ENCODE measurements around the gene TRAPPC5. TPM values are rescaled to one million over a fixed set of nuclear protein-coding genes. Genes with fewer than 3 reads are reported as not detected.

The TRAPPC5 gene
- total RNA-seq, 1 donor from 2014 or later, result 93.7 TPM

GRCh38 chr19:7732045-7732444, 51.4 kb downstream of the TRAPPC5 start, which contains the start of gene CLEC4G:
CLEC4G (minus strand) TSS chr19:7732110; CDS start chr19:7732102, 8 bp downstream.
- H3K9me3 Mint-ChIP-seq, result no peaks in the 10 kb centered on the region
- TF ChIP-seq, protein P1, sequence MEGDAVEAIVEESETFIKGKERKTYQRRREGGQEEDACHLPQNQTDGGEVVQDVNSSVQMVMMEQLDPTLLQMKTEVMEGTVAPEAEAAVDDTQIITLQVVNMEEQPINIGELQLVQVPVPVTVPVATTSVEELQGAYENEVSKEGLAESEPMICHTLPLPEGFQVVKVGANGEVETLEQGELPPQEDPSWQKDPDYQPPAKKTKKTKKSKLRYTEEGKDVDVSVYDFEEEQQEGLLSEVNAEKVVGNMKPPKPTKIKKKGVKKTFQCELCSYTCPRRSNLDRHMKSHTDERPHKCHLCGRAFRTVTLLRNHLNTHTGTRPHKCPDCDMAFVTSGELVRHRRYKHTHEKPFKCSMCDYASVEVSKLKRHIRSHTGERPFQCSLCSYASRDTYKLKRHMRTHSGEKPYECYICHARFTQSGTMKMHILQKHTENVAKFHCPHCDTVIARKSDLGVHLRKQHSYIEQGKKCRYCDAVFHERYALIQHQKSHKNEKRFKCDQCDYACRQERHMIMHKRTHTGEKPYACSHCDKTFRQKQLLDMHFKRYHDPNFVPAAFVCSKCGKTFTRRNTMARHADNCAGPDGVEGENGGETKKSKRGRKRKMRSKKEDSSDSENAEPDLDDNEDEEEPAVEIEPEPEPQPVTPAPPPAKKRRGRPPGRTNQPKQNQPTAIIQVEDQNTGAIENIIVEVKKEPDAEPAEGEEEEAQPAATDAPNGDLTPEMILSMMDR (IDR thresholded peaks at IDR 0.05; ENCODE audit: unreplicated experiment), result no peak
- H3K27ac Mint-ChIP-seq, result no peak within 1 kb of the TSS
- DNase-seq (ENCODE audit: low spot score in 2 of 2, unreplicated experiment in 2 of 2), result no peak
- H3K4me3 Mint-ChIP-seq, result no peak within 1 kb of the TSS
- peaks cover 87% of the 10 kb centered on the region for H3K27me3 Mint-ChIP-seq (ENCODE audit: low read depth)
- no peaks in the 10 kb centered on the region for H3K4me1 Mint-ChIP-seq
- no peaks in the 10 kb centered on the region for H3K36me3 Mint-ChIP-seq

GRCh38 chr19:7733376-7733775, 52.7 kb downstream of the TRAPPC5 start:
- Mint-ChIP-seq H3K27me3 (ENCODE audit: low read depth) (peaks cover 85% of the 10 kb centered on the region), H3K4me3 (no peak overlapping the region), H3K36me3 (no peaks in the 10 kb centered on the region), H3K9me3 (no peaks in the 10 kb centered on the region), H3K27ac (no peak overlapping the region), H3K4me1 (no peaks in the 10 kb centered on the region)
- TF ChIP-seq, protein P1 (IDR thresholded peaks at IDR 0.05; ENCODE audit: unreplicated experiment), result no peak
- no peak for DNase-seq (ENCODE audit: low spot score in 2 of 2, unreplicated experiment in 2 of 2)

DNA sequence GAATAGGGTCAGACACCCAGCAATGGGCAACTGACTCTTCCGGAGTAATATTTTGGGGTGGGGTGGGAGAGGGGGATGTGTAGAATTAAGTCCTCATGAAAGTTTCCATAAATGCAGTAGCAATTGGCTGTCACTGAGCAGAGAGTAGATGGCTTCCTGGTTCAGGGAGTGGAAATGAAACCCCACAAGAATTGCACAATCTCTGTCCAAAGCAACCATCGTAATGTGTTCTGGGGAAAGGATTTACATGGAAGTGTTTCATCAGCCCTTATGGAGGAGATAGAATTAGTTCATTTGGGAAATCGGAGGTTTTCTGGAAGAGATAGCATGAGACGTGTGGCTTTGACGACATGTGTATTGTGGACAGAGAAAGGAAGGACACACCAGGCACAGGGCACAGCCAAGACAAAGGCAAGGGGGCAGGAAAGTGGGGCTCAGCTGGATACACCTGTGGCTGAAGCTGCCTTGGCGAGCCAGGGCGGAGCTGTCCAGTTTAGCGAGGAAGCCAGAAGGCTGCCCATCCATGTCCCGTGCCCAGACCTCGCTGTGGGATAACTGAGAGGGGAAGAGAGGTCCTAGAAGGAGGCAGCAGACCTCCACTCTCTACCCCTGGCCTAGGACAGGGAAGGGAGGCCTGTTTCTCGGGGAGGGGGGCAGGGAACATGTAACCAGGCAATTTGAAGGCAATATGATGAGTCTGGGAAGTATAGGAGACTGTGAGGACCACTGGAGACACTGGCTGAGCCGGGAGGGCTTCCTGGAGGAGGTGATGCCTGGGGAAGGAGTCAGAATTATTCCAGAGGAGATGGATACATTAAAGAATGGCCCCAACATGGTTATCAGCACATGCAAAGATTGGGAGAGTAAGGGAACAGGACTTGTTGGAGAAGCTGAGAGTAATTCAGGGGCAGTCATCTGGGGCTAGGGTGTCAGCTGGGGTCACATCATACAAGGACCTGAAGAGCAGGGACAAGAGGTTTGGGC, 53.9 kb downstream of the TRAPPC5 start:
- TF ChIP-seq, protein P1 (IDR thresholded peaks at IDR 0.05; ENCODE audit: unreplicated experiment), result no peak
- no peak for DNase-seq (ENCODE audit: low spot score in 2 of 2, unreplicated experiment in 2 of 2)
- Mint-ChIP-seq H3K4me1 (no peaks in the 10 kb centered on the region), H3K27me3 (ENCODE audit: low read depth) (peaks cover 83% of the 10 kb centered on the region), H3K4me3 (no peak overlapping the region), H3K36me3 (no peaks in the 10 kb centered on the region), H3K9me3 (no peaks in the 10 kb centered on the region), H3K27ac (no peak overlapping the region)

DNA sequence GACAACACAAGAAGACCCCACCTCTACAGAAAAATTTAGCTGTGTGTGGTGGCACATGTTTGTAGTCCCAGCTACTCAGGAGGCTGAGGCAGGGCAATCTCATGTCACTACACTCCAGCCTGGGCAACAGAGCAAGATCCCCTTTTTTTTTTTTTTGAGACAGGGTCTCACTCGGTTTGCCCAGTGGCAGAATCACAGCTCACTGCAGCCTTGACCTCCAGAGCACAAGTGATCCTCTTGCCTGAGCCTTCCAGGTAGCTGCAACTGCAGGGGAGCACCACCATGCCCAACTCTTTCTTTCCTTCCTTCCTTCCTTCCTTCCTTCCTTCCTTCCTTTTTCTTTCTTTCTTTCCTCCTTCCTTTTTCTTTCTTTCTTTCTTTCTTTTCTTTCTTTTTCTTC, 55.5 kb downstream of the TRAPPC5 start:
- DNase-seq (ENCODE audit: low spot score in 2 of 2, unreplicated experiment in 2 of 2), result no peak
- no peak overlapping the region for H3K4me3 Mint-ChIP-seq
- no peak overlapping the region for H3K27ac Mint-ChIP-seq
- H3K9me3 Mint-ChIP-seq, result no peaks in the 10 kb centered on the region
- TF ChIP-seq, protein P1 (IDR thresholded peaks at IDR 0.05; ENCODE audit: unreplicated experiment), result no peak
- H3K36me3 Mint-ChIP-seq, result no peaks in the 10 kb centered on the region
- no peaks in the 10 kb centered on the region for H3K4me1 Mint-ChIP-seq
- H3K27me3 Mint-ChIP-seq (ENCODE audit: low read depth), result peaks cover 85% of the 10 kb centered on the region

GRCh38 chr19:7737215-7737614, 56.6 kb downstream of the TRAPPC5 start:
- H3K4me3 Mint-ChIP-seq, result no peak overlapping the region
- TF ChIP-seq, protein P1 (IDR thresholded peaks at IDR 0.05; ENCODE audit: unreplicated experiment), result no peak
- DNase-seq (ENCODE audit: low spot score in 2 of 2, unreplicated experiment in 2 of 2), result no peak
- no peak overlapping the region for H3K27ac Mint-ChIP-seq
- no peaks in the 10 kb centered on the region for H3K36me3 Mint-ChIP-seq
- H3K9me3 Mint-ChIP-seq, result no peaks in the 10 kb centered on the region
- peaks cover 81% of the 10 kb centered on the region for H3K27me3 Mint-ChIP-seq (ENCODE audit: low read depth)
- no peaks in the 10 kb centered on the region for H3K4me1 Mint-ChIP-seq

Other genes starting within 250 kb of the TRAPPC5 start
- gene PEX11G, start 191.8 kb upstream of the TRAPPC5 start, total RNA-seq, result 6.5 to 7.3 TPM (median 7.0 TPM) in 3 replicates
- gene ZNF358, start 164.7 kb upstream of the TRAPPC5 start, total RNA-seq, result 67.5 to 68.3 TPM (median 67.9 TPM) in 3 replicates
- gene MCOLN1, start 158.2 kb upstream of the TRAPPC5 start, total RNA-seq, result 20.5 to 21.0 TPM (median 20.7 TPM) in 3 replicates
- 100 to 117 TPM (median 112 TPM) in 3 replicates for gene PNPLA6, start 145.1 kb upstream of the TRAPPC5 start, total RNA-seq
- 26.1 to 28.2 TPM (median 26.5 TPM) in 3 replicates for gene CAMSAP3, start 85.0 kb upstream of the TRAPPC5 start, total RNA-seq
- gene XAB2, start 51.3 kb upstream of the TRAPPC5 start, total RNA-seq, result 43.9 to 46.6 TPM (median 44.6 TPM) in 3 replicates
- 139 to 152 TPM (median 149 TPM) in 3 replicates for gene PET100, start 51.0 kb upstream of the TRAPPC5 start, total RNA-seq
- 1.5 to 2.5 TPM (median 1.7 TPM) in 3 replicates for gene PCP2, start 47.1 kb upstream of the TRAPPC5 start, total RNA-seq
- 88.1 to 99.0 TPM (median 97.7 TPM) in 3 replicates for gene STXBP2, start 43.7 kb upstream of the TRAPPC5 start, total RNA-seq
- gene RETN, start 11.8 kb upstream of the TRAPPC5 start, total RNA-seq, result not detected in 3 replicates
- gene MCEMP1, start 3.7 kb upstream of the TRAPPC5 start, total RNA-seq, result not detected in 3 replicates
- not detected in 3 replicates for gene FCER2, start 21.3 kb downstream of the TRAPPC5 start, total RNA-seq
- not detected in 3 replicates for gene CLEC4G, start 51.3 kb downstream of the TRAPPC5 start, total RNA-seq
- gene CD209, start 66.7 kb downstream of the TRAPPC5 start, total RNA-seq, result not detected in 3 replicates
- gene CLEC4M, start 82.4 kb downstream of the TRAPPC5 start, total RNA-seq, result 1.2 to 2.1 TPM (median 1.5 TPM) in 3 replicates
- 18.5 to 21.7 TPM (median 19.5 TPM) in 3 replicates for gene EVI5L, start 149.4 kb downstream of the TRAPPC5 start, total RNA-seq
- gene PRR36, start 193.6 kb downstream of the TRAPPC5 start, total RNA-seq, result 23.4 to 25.1 TPM (median 24.0 TPM) in 3 replicates
- 4.3 to 5.2 TPM (median 4.9 TPM) in 3 replicates for gene LRRC8E, start 207.7 kb downstream of the TRAPPC5 start, total RNA-seq
- 52.1 to 55.6 TPM (median 52.2 TPM) in 3 replicates for gene MAP2K7, start 223.0 kb downstream of the TRAPPC5 start, total RNA-seq
- gene TGFBR3L, start 234.0 kb downstream of the TRAPPC5 start, total RNA-seq, result 1.2 to 1.7 TPM (median 1.2 TPM) in 3 replicates
- gene SNAPC2, start 239.5 kb downstream of the TRAPPC5 start, total RNA-seq, result 15.6 to 16.8 TPM (median 16.3 TPM) in 3 replicates
- gene CTXN1, start 245.3 kb downstream of the TRAPPC5 start, total RNA-seq, result 50.5 to 53.6 TPM (median 51.2 TPM) in 3 replicates